GM18861 (cell line): ENCODE data around the gene KRTAP10-2.

Source experiments
- ATAC-seq: cut with Tn5 transposase; IDR thresholded peaks from one replicate; pipeline ENCODE4 v1.9.1; 2021; ENCODE audit not compliant: unreplicated experiment

The KRTAP10-2 gene

GRCh38 chr21:44527156-44527982 is 23.9 kb downstream of the KRTAP10-2 start:
- ATAC-seq, result no peak

- no peak for ATAC-seq
These were observed 25.0 kb downstream of the KRTAP10-2 start for GRCh38 chr21:44526096-44526997.

- ATAC-seq, result no peak
These were observed 25.8 kb downstream of the KRTAP10-2 start for GRCh38 chr21:44525391-44526095.

- ATAC-seq, result no peak
These were observed 26.6 kb downstream of the KRTAP10-2 start for GRCh38 chr21:44524414-44525371.

GRCh38 chr21:44523567-44524413 is 27.5 kb downstream of the KRTAP10-2 start:
- ATAC-seq, result no peak

GRCh38 chr21:44522753-44523204 is 28.5 kb downstream of the KRTAP10-2 start:
- ATAC-seq, result no peak

- ATAC-seq, result no peak
These were observed 29.2 kb downstream of the KRTAP10-2 start for GRCh38 chr21:44521928-44522752.

GRCh38 chr21:44521301-44521927 is 29.9 kb downstream of the KRTAP10-2 start:
- ATAC-seq, result no peak

GRCh38 chr21:44520326-44521300 is 30.7 kb downstream of the KRTAP10-2 start:
- ATAC-seq, result no peak

GRCh38 chr21:44519346-44520325 is 31.7 kb downstream of the KRTAP10-2 start:
- no peak for ATAC-seq

- no peak for ATAC-seq
These were observed 32.6 kb downstream of the KRTAP10-2 start for GRCh38 chr21:44518686-44519085.

GRCh38 chr21:44517175-44517899 is 34.0 kb downstream of the KRTAP10-2 start:
- ATAC-seq, result no peak

- no peak for ATAC-seq
These were observed 34.5 kb downstream of the KRTAP10-2 start for GRCh38 chr21:44516828-44517174.

GRCh38 chr21:44516342-44516741 is 35.0 kb downstream of the KRTAP10-2 start:
- ATAC-seq, result no peak
